Fibroblast of villous mesenchyme (primary cell): ENCODE results near the gene RPS21. TPM values are rescaled to one million over a fixed set of nuclear protein-coding genes. Genes with fewer than 3 reads are reported as not detected.

ENCODE experiments used
- DNase-seq: peaks from one replicate; pipeline ENCODE4 v3.0.0-alpha.2; 2010; ENCODE audit warnings: low read depth
- H3K4me3 ChIP-seq: 2 replicates; pipeline ENCODE4 v1.5.1; 2011; ENCODE audit warnings: low read depth, mild to moderate bottlenecking, low read length
- CTCF ChIP-seq: IDR thresholded peaks from 2 replicates; pipeline ENCODE4 v1.5.1; 2012; ENCODE audit warnings: low read depth, mild to moderate bottlenecking, low read length; ENCODE audit not compliant: insufficient read depth
- total RNA-seq: library from RNA; depleted of rRNA; stranded (reverse); fragments of >200 nt; gene quantifications from 2 replicates; pipeline ENCODE4 v1.2.3, GENCODE V29; 2012

RPS21 gene
- total RNA-seq, 1 donor = 457 TPM

GRCh38 chr20:62394248-62395245 lies 7.6 kb downstream of the RPS21 start:
- TF ChIP-seq CTCF = no peak
- no peak for DNase-seq
- no peak overlapping the region for H3K4me3 ChIP-seq

GRCh38 chr20:62395311-62396242 lies 8.7 kb downstream of the RPS21 start:
- no peak for DNase-seq
- TF ChIP-seq CTCF = no peak
- no peak overlapping the region for H3K4me3 ChIP-seq

GRCh38 chr20:62396367-62397239 lies 9.7 kb downstream of the RPS21 start:
- no peak for DNase-seq
- no peak overlapping the region for H3K4me3 ChIP-seq
- TF ChIP-seq CTCF = no peak

GRCh38 chr20:62398120-62398821 lies 11.4 kb downstream of the RPS21 start:
- H3K4me3 ChIP-seq = no peak overlapping the region
- TF ChIP-seq CTCF = no peak
- no peak for DNase-seq

GRCh38 chr20:62400021-62400420 lies 13.1 kb downstream of the RPS21 start:
- TF ChIP-seq CTCF = no peak
- no peak for DNase-seq

More at GRCh38 chr20:62400021-62400420, 13.1 kb downstream of the RPS21 start:
- H3K4me3 ChIP-seq = no peak overlapping the region
